Tibial nerve (tissue), 4 donors: ENCODE data around the gene LIMD2. TPM values are rescaled to one million over a fixed set of nuclear protein-coding genes. Genes with fewer than 3 reads are reported as not detected.
A peak's percentile ranks its signal among the peaks of the same experiment; 100 is the strongest.
"Not testable (repeated sequence)": the region's sequence is repeated elsewhere in the genome, so short reads cannot be mapped to it uniquely, and the experiment has no call there.

Experiments
- DNase-seq, 2 donors: peaks; one replicate each; pipeline ENCODE4 v3.0.0-alpha.2; 2019; ENCODE audit warnings: low spot score in 2 of 2
- H3K27ac ChIP-seq, 4 donors: fragments of 200-600 bp; sonication (generic) in 3 of 4; one replicate each; pipeline ENCODE4 v1.5.1; 2017 to 2019; ENCODE audit warnings: mild to moderate bottlenecking in 1 of 4
- H3K27me3 ChIP-seq, 2 donors: fragments of 200-600 bp; sonication (generic) in 1 of 2; one replicate each; pipeline versions ENCODE4 v1.5.1 to v1.6.0; 2017 to 2019
- H3K36me3 ChIP-seq, 3 donors: fragments of 200-600 bp; sonication (generic); one replicate each; pipeline ENCODE4 v1.5.1; 2018 to 2019
- H3K4me1 ChIP-seq, 4 donors: fragments of 200-600 bp; sonication (generic) in 3 of 4; one replicate each; pipeline ENCODE4 v1.5.1; 2017 to 2019
- H3K4me3 ChIP-seq, 4 donors: fragments of 200-600 bp; sonication (generic) in 3 of 4; one replicate each; pipeline ENCODE4 v1.5.1; 2017 to 2019; ENCODE audit warnings: mild to moderate bottlenecking in 1 of 4, moderate library complexity in 1 of 4
- H3K9me3 ChIP-seq, 4 donors: fragments of 200-600 bp; sonication (generic) in 3 of 4; one replicate each; pipeline ENCODE4 v1.5.1; 2017 to 2019
- CTCF ChIP-seq, 5 experiments: fragments of 200-600 bp in 3 of 5; fragments of 450-650 bp in 2 of 5; sonication (generic) in 3 of 5; IDR thresholded peaks; one replicate each; pipeline ENCODE4 v1.5.1; 2016 to 2019; ENCODE audit warnings: antibody characterized with exemption in 5 of 5, mild to moderate bottlenecking in 3 of 5, moderate library complexity in 2 of 5
- EP300 ChIP-seq, 2 donors: sonication (generic); formaldehyde crosslinking; IDR thresholded peaks; one replicate each; pipeline ENCODE4 v1.6.1; 2017; ENCODE audit warnings: antibody characterized with exemption in 2 of 2, mild to moderate bottlenecking in 1 of 2
- POLR2A ChIP-seq, 2 donors: fragments of 450-650 bp; IDR thresholded peaks; one replicate each; pipeline ENCODE4 v1.6.1; 2017; ENCODE audit warnings: antibody characterized with exemption in 2 of 2, mild to moderate bottlenecking in 2 of 2, moderate library complexity in 2 of 2
- WGBS, 2 donors: methylation state at CpG; one replicate each; pipeline ENCODE4 v1.1.5; 2018; 5-methylcytosine and 5-hydroxymethylcytosine counted together
- total RNA-seq, 4 donors: library from RNA; depleted of rRNA; stranded (reverse); fragments of >200 nt; gene quantifications; one replicate each; pipeline ENCODE4 v1.1.0, GENCODE V29; 2016

Gene LIMD2
- total RNA-seq, 4 donors from 2014 or later: 7.5 to 40.2 (median 25.2) TPM

- no peak for TF ChIP-seq POLR2A (IDR thresholded peaks at IDR 0.05)
- no peak for TF ChIP-seq EP300 (IDR thresholded peaks at IDR 0.05)
- TF ChIP-seq CTCF (IDR thresholded peaks at IDR 0.05): no peak
- no peaks in the 10 kb centered on the region for H3K27me3 ChIP-seq
- no peak overlapping the region for H3K27ac ChIP-seq
- H3K9me3 ChIP-seq: no peaks in the 10 kb centered on the region
- 89 to 93% methylated on average over 8 of the region's 8 CpGs for WGBS, 2 donors
- H3K4me1 ChIP-seq: peaks cover 0 to 20% (median 8%) of the 10 kb centered on the region in 4 donors
- H3K4me3 ChIP-seq: no peak overlapping the region
- DNase-seq: no peak
- peaks cover 0 to 3% (median 0%) of the 10 kb centered on the region in 3 donors for H3K36me3 ChIP-seq
These were observed 35.8 kb upstream of the LIMD2 start for GRCh38 chr17:63735691-63736090.

- no peak overlapping the region for H3K27ac ChIP-seq
- no peaks in the 10 kb centered on the region for H3K9me3 ChIP-seq
- H3K27me3 ChIP-seq: no peaks in the 10 kb centered on the region
- 43 to 53% methylated on average over 2 of the region's 2 CpGs for WGBS, 2 donors
- no peak overlapping the region for H3K4me3 ChIP-seq
- peaks cover 0 to 16% (median 7%) of the 10 kb centered on the region in 4 donors for H3K4me1 ChIP-seq
- peaks cover 0 to 41% (median 0%) of the 10 kb centered on the region in 3 donors for H3K36me3 ChIP-seq
- no peak for DNase-seq
- no peak for TF ChIP-seq EP300 (IDR thresholded peaks at IDR 0.05)
- no peak for TF ChIP-seq POLR2A (IDR thresholded peaks at IDR 0.05)
- TF ChIP-seq CTCF (IDR thresholded peaks at IDR 0.05): no peak
These were observed 22.5 kb upstream of the LIMD2 start for GRCh38 chr17:63722403-63722802.

- Histone ChIP-seq H3K4me1 (peaks cover 0 to 16% (median 7%) of the 10 kb centered on the region in 4 donors), H3K36me3 (peaks cover 0 to 22% (median 0%) of the 10 kb centered on the region in 3 donors)
- not testable (repeated sequence) for H3K4me3 ChIP-seq, H3K9me3 ChIP-seq, DNase-seq, H3K27me3 ChIP-seq, H3K27ac ChIP-seq
- 95% methylated on average over 5 of the region's 5 CpGs for WGBS, 2 donors
These were observed 20.3 kb upstream of the LIMD2 start for GRCh38 chr17:63720194-63720593.

- Histone ChIP-seq H3K27ac (peak overlapping the region in 2 of 4 donors; percentile 3 to 57), H3K27me3 (no peaks in the 10 kb centered on the region)
- WGBS, 2 donors: 35 to 38% methylated on average over 5 of the region's 5 CpGs
These were observed 19.1 kb upstream of the LIMD2 start for GRCh38 chr17:63718988-63719387.

GRCh38 chr17:63716426-63716825, 16.5 kb upstream of the LIMD2 start:
- Histone ChIP-seq H3K9me3 (no peaks in the 10 kb centered on the region), H3K4me1 (peaks cover 0 to 16% (median 7%) of the 10 kb centered on the region in 4 donors), H3K4me3 (no peak overlapping the region), H3K27ac (no peak overlapping the region), H3K27me3 (no peaks in the 10 kb centered on the region), H3K36me3 (peaks cover 0 to 43% (median 0%) of the 10 kb centered on the region in 3 donors)
- no peak for DNase-seq
- 83 to 88% methylated on average over 3 of the region's 3 CpGs for WGBS, 2 donors
- no peak for TF ChIP-seq CTCF (IDR thresholded peaks at IDR 0.05)
- no peak for TF ChIP-seq POLR2A (IDR thresholded peaks at IDR 0.05)
- TF ChIP-seq EP300 (IDR thresholded peaks at IDR 0.05): no peak

More at GRCh38 chr17:63718988-63719387, 19.1 kb upstream of the LIMD2 start:
- Histone ChIP-seq H3K4me1 (peaks cover 0 to 16% (median 7%) of the 10 kb centered on the region in 4 donors), H3K36me3 (peaks cover 0 to 25% (median 0%) of the 10 kb centered on the region in 3 donors), H3K9me3 (no peaks in the 10 kb centered on the region), H3K4me3 (no peak overlapping the region)
- no peak for DNase-seq
- TF ChIP-seq CTCF (IDR thresholded peaks at IDR 0.05): no peak
- no peak for TF ChIP-seq EP300 (IDR thresholded peaks at IDR 0.05)
- no peak for TF ChIP-seq POLR2A (IDR thresholded peaks at IDR 0.05)
